NB4 (cell line): ENCODE data around the gene DENND1A.

Experiments
- DNase-seq: peaks from one replicate; pipeline ENCODE4 v3.0.0; 2010; ENCODE audit warnings: low read depth
- H3K4me3 ChIP-seq: one replicate; pipeline ENCODE4 v1.5.1; 2011; ENCODE audit warnings: mild to moderate bottlenecking, low read depth, low read length, moderate library complexity
- MYC ChIP-seq: IDR thresholded peaks from 2 replicates; pipeline ENCODE4 v1.6.1; 2011; ENCODE audit warnings: low read depth, low read length
- POLR2A ChIP-seq: IDR thresholded peaks from 2 replicates; pipeline ENCODE4 v1.6.1; 2011; ENCODE audit warnings: mild to moderate bottlenecking; ENCODE audit not compliant: insufficient read length; ENCODE audit errors: extremely low read depth
- TF ChIP-seq, protein P1 (sequence below): IDR thresholded peaks from 2 replicates; pipeline ENCODE4 v1.6.1; 2011; ENCODE audit warnings: low read depth, low read length
- TF ChIP-seq, protein P2 (sequence below): IDR thresholded peaks from one replicate; pipeline ENCODE4 v1.5.1; 2012; ENCODE audit warnings: low read depth, low read length

Gene DENND1A

DNA sequence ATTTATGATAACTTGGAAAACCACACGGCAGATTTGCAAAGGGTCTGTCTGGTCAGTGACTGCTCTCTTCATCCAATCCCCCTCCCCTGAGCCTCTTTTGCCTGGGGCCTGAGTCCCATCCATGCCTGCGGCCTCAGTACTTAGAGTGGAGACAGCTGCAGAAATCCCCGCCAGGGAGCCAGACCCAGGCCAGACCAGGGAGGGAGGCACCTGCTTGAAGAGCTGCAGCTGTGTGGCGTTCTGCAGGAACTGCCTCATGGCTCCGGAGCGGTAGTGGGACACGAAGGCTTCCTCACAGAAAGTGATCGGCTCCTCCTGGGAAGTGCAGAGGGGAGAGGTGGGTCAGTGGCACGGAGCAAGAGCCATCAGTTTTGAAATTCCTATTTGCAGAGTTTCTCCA is 472.3 kb downstream of the DENND1A start:
- TF ChIP-seq MYC (no peak), POLR2A (no peak)
- TF ChIP-seq, protein P1, sequence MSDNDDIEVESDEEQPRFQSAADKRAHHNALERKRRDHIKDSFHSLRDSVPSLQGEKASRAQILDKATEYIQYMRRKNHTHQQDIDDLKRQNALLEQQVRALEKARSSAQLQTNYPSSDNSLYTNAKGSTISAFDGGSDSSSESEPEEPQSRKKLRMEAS = no peak
- TF ChIP-seq, protein P2, sequence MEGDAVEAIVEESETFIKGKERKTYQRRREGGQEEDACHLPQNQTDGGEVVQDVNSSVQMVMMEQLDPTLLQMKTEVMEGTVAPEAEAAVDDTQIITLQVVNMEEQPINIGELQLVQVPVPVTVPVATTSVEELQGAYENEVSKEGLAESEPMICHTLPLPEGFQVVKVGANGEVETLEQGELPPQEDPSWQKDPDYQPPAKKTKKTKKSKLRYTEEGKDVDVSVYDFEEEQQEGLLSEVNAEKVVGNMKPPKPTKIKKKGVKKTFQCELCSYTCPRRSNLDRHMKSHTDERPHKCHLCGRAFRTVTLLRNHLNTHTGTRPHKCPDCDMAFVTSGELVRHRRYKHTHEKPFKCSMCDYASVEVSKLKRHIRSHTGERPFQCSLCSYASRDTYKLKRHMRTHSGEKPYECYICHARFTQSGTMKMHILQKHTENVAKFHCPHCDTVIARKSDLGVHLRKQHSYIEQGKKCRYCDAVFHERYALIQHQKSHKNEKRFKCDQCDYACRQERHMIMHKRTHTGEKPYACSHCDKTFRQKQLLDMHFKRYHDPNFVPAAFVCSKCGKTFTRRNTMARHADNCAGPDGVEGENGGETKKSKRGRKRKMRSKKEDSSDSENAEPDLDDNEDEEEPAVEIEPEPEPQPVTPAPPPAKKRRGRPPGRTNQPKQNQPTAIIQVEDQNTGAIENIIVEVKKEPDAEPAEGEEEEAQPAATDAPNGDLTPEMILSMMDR = no peak
- no peak for DNase-seq
- H3K4me3 ChIP-seq = no peak overlapping the region

DNA sequence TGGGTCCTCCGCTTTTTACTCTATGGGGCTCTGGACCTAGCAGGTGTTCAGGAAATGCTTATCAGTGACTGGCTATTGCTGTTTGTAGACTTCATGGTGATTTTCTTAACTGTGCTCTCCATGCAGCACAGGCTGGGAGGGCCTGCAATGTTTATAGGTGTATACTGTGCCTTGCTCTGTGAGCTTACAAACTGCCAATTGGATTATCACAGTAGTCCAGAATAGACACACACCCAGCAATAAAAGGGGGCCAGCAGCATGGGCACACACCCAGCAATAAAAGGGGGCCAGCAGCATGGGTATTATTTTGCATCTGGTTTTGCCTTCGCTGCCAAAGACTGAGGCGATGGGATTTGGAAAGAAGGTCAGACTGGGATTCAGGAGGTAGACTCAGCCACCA is 473.9 kb downstream of the DENND1A start:
- TF ChIP-seq, protein P1 = no peak
- no peak for TF ChIP-seq MYC
- TF ChIP-seq POLR2A = no peak
- H3K4me3 ChIP-seq = no peak overlapping the region
- DNase-seq = no peak

DNA sequence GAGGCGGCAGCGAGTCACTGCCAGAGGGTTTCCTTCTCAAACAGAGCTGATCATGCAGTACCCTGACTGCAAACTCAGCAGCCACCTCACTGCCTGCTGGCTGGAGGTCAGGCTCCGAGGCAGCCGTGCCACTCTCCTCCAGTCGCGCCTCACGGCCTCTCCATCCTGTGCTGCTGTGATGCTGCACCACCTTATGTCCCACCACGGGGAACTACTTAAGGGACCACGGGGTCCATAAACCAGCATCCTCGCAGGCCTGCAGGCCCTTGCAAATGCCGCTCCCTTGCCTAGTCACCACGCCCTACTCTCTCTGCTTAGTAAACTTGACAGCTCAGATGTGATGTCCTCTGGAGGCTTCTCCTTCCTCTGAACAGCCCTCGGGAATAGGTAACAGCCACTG is 474.7 kb downstream of the DENND1A start:
- H3K4me3 ChIP-seq = no peak overlapping the region
- no peak for DNase-seq
- TF ChIP-seq, protein P1 = no peak
- TF ChIP-seq POLR2A (no peak), MYC (no peak)
- TF ChIP-seq, protein P2 = no peak

DNA sequence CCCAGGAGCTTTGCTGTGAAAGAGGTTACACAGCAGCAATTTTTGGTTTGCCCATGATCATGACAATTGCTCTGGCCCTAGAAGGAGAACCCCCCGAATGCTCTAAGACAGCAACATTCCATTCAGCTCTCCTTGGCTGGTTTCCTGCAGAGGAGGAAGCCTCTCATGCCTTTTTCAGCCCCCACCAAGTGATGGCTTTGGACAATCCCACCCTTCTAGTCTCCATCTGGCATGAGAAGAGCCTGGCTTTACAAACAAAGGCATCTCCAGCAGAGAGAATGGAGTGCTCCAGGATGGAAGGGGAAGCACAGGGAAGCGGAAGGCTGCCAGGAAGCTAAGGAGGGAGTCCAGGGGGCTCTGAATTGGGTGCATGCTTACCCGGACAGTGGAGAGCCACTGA is 475.6 kb downstream of the DENND1A start:
- H3K4me3 ChIP-seq = no peak overlapping the region
- TF ChIP-seq, protein P2 = no peak
- TF ChIP-seq POLR2A (no peak), MYC (no peak)
- TF ChIP-seq, protein P1 = no peak
- DNase-seq = no peak

DNA sequence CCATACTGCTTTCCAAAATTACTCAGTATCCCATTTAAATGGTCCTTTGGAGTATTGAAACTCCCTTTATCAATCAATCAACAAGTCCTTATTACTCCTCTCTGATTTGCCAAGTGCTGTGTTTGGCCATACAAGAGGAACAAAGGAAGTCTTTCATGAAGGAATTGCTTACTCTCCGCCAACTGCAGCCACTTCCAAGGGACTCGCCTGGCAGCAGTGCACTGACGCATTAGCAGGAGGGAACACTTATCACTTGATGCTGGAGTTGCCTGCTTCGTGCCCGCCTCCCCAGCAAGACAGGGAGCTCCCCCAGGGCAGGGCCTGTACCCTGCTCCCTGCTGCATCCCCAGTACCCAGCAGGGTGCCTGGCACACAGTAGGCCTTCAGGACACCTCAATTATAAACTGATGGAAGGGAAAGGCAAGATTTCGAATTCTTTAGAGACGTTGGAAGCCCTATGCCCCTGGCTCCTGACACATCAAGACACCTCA is 476.1 kb downstream of the DENND1A start:
- DNase-seq = no peak
- H3K4me3 ChIP-seq = no peak overlapping the region
- TF ChIP-seq, protein P2 = no peak
- TF ChIP-seq POLR2A (no peak), MYC (no peak)
- TF ChIP-seq, protein P1 = no peak

DNA sequence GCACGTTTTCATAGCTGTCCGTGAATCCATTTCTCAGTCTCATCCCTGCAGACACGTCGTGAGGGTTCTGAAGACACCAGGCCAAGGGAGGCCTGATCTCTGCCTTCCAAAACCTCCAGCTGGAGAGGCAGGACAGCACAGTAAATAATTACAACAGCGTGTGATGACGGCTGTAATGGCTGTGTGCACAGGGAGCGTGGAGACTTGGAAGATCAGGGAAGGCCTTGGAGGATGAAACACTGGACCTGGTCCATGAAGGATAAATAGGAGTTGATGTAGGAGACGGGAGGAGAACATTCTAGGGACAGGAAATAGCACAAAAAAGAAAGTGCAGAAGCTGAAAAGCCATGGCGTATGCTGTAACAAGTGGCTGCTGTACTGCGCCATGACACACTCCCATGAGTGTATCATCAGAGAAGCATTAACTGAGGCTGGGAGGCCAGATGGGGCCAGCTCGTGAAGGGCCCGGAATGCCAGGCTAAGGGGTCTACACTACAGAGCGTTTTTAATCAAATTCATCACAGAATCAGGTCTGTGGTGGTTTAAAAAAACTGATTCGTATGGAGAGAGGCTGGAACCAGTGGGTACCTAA is 476.8 kb downstream of the DENND1A start:
- DNase-seq = no peak
- TF ChIP-seq, protein P1 = no peak
- no peak for TF ChIP-seq POLR2A
- TF ChIP-seq, protein P2 = no peak
- TF ChIP-seq MYC = no peak
- H3K4me3 ChIP-seq = no peak overlapping the region
